Central memory CD4-positive, alpha-beta T cell (primary cell): ENCODE measurements around the gene ADAMTS7.
"Not testable (repeated sequence)": the region's sequence is repeated elsewhere in the genome, so short reads cannot be mapped to it uniquely, and the experiment has no call there.

Source experiments
- DNase-seq: peaks from one replicate; pipeline ENCODE4 v3.0.0; 2022
- total RNA-seq, 3 experiments: gene quantifications; one replicate each; lab custom pipeline; 2026; lab: John Stamatoyannopoulos, UW

ADAMTS7 gene
- total RNA-seq, result 0 to 0.11 (median 0) reads per million in 3 experiments

DNA sequence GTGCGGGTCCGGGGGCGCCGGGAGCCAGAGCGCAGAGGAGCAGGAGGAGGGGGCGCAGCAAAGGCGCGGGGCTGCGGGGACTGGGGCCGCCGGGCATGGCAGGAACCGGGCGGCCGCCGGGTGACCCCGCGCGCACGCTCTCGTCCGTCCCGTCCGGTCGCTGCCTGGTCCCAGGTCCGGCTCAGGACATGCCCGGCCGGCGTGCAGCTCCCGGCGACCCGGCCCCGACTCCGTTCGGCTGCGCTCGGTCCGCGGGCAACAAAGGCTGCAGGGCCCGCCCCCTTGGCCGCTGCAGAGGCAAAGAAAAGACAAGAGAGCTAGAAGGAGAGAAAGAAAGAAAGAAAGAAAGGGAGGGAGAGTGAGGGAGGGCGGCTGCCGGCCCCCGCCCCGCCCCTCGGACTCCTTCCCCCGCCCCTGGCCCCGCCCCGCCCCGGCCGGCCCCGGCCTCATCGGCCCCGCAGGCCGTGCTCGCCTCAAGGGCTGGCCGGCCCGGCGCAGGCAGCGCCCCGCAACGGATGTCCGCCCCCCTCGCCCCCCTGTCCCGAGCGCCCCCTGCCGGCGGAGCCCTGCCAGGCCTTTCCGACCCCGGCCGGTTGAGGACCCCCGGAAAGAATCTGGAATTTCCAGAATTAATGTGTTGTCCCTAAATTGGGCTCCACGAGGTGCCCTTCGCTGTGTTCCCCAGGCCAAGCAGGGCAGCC is at the start of gene ADAMTS7:
ADAMTS7 (minus strand) TSS at position 341 of the 701 bp plus-strand sequence; CDS start at position 97, 244 bp downstream.
- peak; percentile 10 for DNase-seq

GRCh38 chr15:78859971-78860719 is 48.9 kb upstream of the ADAMTS7 start:
- peak; percentile 69 for DNase-seq

- DNase-seq, result no peak
Observed at GRCh38 chr15:78855746-78856145, 44.5 kb upstream of the ADAMTS7 start.

GRCh38 chr15:78854833-78855372 is 43.6 kb upstream of the ADAMTS7 start:
- no peak for DNase-seq

GRCh38 chr15:78853500-78853899 is 42.2 kb upstream of the ADAMTS7 start:
- DNase-seq, result no peak

GRCh38 chr15:78850941-78851755 is 39.9 kb upstream of the ADAMTS7 start:
- no peak for DNase-seq

DNA sequence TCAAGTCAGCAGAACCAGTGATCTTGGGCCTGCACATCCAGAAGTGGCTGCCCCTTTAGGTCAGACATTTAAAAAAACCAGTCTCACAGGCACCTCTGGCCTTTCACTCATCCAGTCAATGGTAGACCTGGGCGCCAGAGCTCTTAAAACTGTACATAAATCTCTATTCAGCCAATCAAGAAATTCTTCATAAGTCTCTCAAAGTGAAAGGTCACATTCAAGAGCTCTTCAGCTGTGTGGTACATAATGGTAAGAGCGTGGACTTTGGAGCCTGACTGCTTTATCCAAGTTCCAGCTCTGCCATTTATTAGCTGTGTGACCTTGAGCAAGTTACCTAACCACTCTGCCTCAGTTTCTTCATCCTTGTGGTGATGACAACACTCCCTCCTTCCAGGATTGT is 39.1 kb upstream of the ADAMTS7 start:
- DNase-seq, result no peak

DNA sequence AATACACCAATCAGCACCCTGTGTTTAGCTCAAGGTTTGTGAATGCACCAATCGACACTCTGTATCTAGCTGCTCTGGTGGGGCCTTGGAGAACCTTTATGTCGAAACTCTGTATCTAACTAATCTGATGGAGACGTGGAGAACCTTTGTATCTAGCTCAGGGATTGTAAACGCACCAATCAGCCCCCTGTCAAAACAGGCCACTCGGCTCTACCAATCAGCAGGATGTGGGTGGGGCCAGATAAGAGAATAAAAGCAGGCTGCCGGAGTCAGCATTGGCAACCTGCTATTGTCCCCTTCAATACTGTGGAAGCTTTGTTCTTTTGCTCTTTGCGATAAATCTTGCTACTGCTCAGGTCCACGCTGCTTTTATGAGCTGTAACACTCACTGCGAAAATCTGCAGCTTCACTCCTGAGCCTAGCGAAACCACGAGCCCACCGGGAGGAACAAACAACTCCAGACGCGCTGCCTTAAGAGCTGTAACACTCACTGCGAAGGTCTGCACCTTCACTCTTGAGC is 36.2 kb upstream of the ADAMTS7 start:
- not testable (repeated sequence) for DNase-seq

DNA sequence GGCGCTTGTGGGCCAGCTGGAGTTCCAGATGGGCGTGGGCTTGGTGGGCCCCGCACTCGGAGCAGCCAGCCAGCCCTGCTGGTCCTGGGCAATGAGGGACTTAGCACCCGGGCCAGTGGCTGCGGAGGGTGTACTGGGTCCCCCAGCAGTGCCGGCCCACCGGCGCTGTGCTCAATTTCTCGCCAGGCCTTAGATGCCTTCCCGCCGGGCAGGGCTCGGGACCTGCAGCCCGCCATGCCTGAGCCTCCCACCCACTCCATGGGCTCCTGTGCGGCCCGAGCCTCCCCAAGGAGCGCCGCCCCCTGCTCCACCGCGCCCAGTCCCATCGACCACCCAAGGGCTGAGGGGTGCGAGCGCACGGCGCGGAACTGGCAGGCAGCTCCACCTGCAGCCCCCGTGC is 35.6 kb upstream of the ADAMTS7 start:
- DNase-seq, result not testable (repeated sequence)

- DNase-seq, result no peak
Observed at GRCh38 chr15:78842519-78842918, 31.3 kb upstream of the ADAMTS7 start.

DNA sequence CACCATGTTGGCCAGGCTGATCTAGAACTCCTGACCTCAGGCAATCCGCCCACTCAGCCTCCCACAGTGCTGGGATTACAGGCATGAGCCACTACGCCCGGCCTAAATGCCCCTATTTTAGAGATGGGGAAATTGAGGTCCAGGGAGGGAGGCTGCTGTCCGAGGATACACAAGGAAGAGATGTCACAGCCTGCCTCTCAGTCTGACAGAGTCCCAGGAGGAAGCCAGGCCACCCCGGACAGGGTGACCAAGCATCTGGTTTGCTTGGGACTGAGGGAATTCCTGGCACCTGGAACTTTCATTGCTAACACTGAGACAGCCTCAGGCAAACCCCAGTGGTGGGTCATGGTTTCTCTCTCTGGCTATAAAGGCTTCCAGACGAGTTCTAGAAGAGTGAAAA is 30.6 kb upstream of the ADAMTS7 start:
- no peak for DNase-seq

DNA sequence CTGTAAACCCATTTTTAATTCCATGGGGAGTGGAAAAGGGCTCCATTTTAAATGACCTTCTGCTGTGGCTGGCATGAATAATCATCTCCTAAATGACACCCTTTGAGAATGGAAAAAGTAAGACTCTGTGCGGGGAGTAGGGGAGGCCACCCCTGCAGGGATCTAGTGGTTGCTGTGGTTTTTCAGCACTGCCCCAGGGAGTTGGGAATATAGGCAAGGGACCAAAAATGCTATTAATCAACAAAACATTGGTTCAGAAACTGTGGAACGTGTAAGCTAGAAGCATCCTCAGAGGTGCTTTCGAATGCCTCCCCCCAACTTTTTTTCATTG is 30.1 kb upstream of the ADAMTS7 start:
- DNase-seq, result no peak

DNA sequence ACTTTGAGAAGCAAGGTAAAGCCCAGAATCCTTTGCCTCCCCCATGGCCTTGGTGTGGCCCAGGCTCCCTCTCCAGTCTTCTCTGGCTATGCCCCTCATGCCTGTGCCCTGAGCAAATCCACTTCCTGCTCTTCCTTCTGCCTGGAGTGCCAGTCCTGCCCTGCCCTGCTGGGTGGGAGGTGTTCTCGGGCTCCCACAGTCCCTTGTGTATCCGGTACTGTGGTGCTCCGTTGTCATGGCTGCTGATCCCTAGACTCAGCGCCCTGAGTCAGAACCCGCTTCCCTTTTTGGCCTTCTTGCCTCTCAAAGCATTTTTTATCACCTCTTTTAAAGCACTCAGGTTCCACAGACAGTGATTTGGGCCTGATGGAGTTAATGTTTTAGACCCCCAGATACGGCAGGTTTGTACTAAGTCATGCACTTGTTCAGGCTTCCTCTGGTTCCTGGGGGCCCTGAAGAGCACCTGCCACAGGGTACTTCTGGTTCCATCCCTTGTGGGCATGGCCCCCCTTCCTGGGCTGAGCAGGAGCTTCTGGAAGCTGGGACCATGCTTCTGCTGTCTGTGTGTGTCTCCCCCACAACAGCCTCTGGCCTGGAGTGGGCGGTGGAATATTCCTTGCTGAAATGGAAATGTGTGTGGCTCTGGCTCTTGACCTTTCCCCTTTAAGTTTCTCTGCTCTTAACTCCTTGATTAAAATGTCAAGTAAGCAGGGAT is 29.6 kb upstream of the ADAMTS7 start:
- DNase-seq, result no peak

GRCh38 chr15:78839151-78839550 is 27.9 kb upstream of the ADAMTS7 start:
- DNase-seq, result not testable (repeated sequence)

GRCh38 chr15:78838489-78838888 is 27.2 kb upstream of the ADAMTS7 start:
- no peak for DNase-seq

DNA sequence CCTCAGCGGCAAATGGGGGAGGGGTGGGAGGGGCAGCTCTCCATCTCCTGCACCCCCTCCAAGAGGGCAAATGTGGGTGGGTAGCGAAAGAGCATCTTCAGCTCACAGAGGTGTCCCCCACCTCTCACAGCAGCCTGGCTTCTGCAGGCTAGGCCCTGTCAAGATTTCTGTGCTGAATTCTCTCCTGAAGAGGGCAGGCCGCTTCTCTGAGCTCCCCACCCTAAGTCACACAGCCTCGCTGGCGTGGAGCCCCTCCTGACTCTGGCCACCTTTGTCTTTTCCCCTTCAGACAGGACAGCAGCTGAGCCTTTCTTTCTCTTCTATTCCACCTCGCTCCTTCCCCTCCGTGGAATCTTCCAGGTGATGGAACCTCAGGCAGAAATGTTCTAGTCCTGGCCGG is 26.3 kb upstream of the ADAMTS7 start:
- no peak for DNase-seq

DNA sequence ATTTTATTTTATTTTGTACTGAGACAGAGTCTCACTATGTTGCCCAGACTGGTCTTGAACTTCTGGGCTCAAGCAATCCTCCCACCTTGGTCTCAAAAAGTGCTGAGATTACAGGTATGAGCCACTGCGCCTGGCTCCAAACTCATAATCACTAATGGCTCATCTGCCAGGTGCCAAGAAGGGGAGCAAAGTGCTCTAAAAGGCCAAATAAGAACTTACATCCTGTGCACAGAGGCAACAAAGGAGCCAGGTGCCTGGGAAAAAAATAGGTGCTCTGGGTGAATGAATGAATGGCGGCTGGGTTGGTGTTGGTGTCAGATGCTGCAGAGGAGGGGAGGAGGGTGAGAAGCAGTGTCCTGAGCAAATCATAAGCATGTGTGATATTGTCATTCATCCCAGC is 25.9 kb upstream of the ADAMTS7 start:
- DNase-seq, result no peak

DNA sequence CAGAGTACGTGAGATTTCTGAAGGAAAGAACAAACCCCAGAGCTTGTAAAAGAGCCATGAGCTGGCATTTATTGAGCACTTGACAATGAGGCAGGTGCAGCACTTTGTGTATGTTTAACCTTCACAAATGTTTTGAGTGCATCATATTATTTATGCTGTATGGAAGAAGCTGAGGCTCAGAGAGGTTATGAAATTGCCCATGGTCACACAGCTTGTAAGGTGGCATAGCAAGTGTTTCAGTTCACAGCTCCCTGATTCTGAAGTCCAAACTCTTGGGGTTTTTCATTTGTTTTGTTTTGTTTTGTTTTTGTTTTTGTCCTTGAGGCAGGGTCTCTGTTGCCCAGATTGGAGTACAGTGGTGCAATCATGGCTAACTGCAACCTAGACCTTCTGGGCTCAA is 25.1 kb upstream of the ADAMTS7 start:
- DNase-seq, result no peak

DNA sequence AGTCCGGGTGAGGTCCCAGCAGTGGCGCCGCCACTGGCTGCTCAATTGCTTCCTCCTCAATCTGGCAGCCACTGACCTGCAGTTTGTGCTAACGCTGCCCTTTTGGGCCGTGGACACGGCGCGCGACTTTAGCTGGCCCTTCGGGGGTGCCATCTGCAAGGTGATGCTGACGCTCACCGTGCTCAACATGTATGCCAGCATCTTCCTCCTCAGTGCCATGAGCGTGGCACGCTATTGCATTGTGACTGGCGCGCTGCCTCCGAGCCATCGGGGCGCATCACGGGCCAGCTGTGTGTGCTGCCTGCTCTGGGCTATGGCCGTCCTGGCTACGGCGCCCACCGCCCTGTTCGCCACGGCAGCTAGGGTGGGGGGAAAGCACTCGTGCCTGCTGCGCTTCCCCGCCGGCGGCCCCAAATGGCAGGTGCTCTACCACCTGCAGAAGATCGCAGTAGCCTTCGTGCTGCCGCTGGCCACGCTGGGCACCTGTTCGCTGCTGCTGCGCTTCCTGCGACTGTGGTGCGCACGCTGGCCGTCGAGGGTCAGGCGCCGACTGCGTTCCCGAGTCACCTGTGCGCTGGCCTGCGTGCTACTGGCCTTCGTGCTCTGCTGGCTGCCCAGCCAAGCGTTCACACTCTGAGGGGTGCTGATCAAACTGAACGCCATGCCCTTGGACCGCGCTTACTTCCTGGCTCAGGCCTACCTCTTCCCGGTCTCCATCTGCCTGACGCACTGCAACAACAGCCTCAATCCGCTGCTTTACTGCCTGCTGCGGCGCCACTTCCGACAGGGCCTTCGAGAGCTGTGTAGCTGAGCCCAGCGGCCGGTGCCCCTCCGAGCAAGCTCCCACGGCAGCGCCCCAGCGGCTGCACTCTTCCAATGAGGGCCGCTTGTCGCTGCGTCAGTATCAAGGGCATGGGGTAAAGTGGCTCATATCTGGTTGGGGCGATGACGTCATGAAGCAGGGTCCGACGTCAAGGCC is 20.3 kb upstream of the ADAMTS7 start:
- DNase-seq, result no peak

GRCh38 chr15:78830514-78831228 is 19.4 kb upstream of the ADAMTS7 start:
- DNase-seq, result no peak
